Measurements from ENCODE around the gene GPA33.

DNA sequence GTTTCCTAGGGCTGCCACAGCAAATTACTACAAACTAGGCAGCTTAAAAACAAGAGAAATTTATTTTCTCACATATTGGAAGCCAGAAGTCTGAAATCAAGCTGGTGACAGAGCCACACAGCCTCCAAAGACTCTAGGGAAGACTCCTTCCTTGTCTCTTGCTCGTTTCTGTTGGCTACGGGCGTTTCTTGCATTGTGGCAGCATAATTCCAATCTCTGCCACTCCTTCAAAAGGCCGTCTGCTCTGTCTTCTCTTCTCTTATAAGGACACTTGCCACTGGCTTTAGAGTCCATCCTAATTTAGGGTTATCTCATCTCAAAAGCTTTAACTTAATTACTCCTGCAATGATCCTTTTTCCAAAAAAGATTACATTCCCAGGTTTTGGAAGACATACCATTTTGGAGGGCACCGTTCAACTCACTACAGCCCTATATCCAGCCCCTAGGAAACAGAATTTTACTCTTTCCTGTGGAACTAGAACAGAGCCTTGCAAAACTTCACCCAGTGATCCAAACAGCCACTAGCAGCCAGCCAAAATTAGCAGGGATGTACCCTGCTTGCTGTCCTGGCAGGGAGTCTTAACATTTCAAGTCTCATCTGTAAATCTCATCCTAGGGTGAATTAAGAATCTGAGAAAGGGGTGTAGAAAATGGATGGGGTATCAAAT lies 12.9 kb upstream of the GPA33 start:
- TF ChIP-seq EZH2 (IDR thresholded peaks at IDR 0.05) (no peak), POLR2AphosphoS5 (IDR thresholded peaks at IDR 0.05; ENCODE audit: borderline replicate concordance, low read depth, low read length) (no peak), FOXP2 (optimal IDR thresholded peaks at IDR 0.05; ENCODE audit: control extremely low read depth, extremely low read length, insufficient read depth) (no peak)
